ENCODE measurements around the gene CENPO.
"Not testable (repeated sequence)": the region's sequence is repeated elsewhere in the genome, so short reads cannot be mapped to it uniquely, and the experiment has no call there.

CENPO gene

GRCh38 chr2:24771061-24771460 is 22.2 kb upstream of the CENPO start:
- no peaks in the 10 kb centered on the region for H3K4me1 ChIP-seq (ENCODE audit: insufficient read depth, low read length)
- H3K9me3 ChIP-seq (ENCODE audit: control insufficient read depth, insufficient read depth, low read length): no peaks in the 10 kb centered on the region
- no peak overlapping the region for H3K9ac ChIP-seq (ENCODE audit: low read depth, low read length)
- H3K36me3 ChIP-seq (ENCODE audit: insufficient read depth, low read length): no peaks in the 10 kb centered on the region

- Histone ChIP-seq H3K9me3 (ENCODE audit: control insufficient read depth, insufficient read depth, low read length) (no peaks in the 10 kb centered on the region), H3K4me1 (ENCODE audit: insufficient read depth, low read length) (no peaks in the 10 kb centered on the region), H3K9ac (ENCODE audit: low read depth, low read length) (no peak overlapping the region), H3K36me3 (ENCODE audit: insufficient read depth, low read length) (no peaks in the 10 kb centered on the region)
Measured at GRCh38 chr2:24771764-24772586, 21.2 kb upstream of the CENPO start.

GRCh38 chr2:24774373-24774772 is 18.9 kb upstream of the CENPO start:
- Histone ChIP-seq H3K9me3 (ENCODE audit: control insufficient read depth, insufficient read depth, low read length) (no peaks in the 10 kb centered on the region), H3K36me3 (ENCODE audit: insufficient read depth, low read length) (no peaks in the 10 kb centered on the region), H3K4me1 (ENCODE audit: insufficient read depth, low read length) (peaks cover 13% of the 10 kb centered on the region; the same call in 1 of the 2 replicates), H3K9ac (ENCODE audit: low read depth, low read length) (no peak overlapping the region)

- Histone ChIP-seq H3K36me3 (ENCODE audit: insufficient read depth, low read length) (no peaks in the 10 kb centered on the region), H3K4me1 (ENCODE audit: insufficient read depth, low read length) (peaks cover 13% of the 10 kb centered on the region; the same call in 1 of the 2 replicates), H3K9ac (ENCODE audit: low read depth, low read length) (no peak overlapping the region), H3K9me3 (ENCODE audit: control insufficient read depth, insufficient read depth, low read length) (no peaks in the 10 kb centered on the region)
Measured at GRCh38 chr2:24779116-24779515, 14.1 kb upstream of the CENPO start.

DNA sequence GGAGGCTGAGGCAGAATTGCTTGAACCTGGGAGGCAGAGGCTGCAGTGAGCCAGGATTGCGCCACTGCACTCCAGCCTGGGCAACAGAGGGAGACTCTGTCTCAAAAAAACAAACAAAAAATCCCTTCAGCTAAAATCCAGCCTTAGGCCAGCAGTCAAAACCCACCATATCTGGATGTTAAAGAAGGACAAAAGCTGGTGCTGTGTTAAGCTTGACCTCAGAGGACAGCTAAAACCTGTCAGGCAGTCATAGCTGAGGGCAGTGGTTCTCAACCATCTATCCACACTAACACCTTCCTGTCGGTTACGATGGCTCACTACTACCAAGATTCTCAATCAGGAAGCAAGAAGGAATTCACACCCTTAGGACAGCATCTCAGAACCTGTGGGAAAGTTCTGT is 9.6 kb upstream of the CENPO start:
- H3K4me1 ChIP-seq (ENCODE audit: insufficient read depth, low read length): peaks cover 6% of the 10 kb centered on the region; the same call in 1 of the 2 replicates
- H3K9ac ChIP-seq (ENCODE audit: low read depth, low read length): no peak overlapping the region
- no peaks in the 10 kb centered on the region for H3K36me3 ChIP-seq (ENCODE audit: insufficient read depth, low read length)
- no peaks in the 10 kb centered on the region for H3K9me3 ChIP-seq (ENCODE audit: control insufficient read depth, insufficient read depth, low read length)

DNA sequence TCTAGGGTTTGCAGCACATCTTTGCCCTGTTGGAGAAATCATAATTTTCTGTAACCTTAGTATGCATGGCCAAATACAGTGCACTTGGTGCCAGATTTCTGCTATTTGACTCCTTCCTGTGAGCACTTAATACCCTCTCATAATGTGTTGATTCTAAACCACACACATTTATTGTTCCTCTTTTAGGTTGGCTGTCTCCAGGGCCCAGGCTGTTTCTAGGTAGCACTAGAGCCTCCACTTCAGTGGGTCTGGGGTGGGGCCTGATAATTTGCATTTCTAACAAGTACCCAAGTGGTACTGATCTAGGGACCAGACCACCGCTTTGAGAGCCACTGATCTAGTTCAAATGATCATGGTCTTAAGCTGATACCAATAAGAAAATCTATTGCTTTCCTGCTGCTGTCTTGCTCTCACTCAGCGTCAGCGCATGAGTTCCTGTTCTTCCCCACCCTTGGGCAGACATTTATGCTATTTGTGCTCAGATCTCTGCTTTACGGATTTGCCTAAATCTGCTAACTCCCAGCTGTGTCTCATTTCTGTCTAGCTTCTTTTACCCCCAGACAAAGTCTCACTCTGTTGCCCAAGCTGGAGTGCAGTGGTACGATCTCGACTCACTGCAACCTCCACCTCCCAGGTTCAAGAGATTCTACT is 7.4 kb upstream of the CENPO start:
- Histone ChIP-seq H3K36me3 (ENCODE audit: insufficient read depth, low read length) (no peaks in the 10 kb centered on the region), H3K9me3 (ENCODE audit: control insufficient read depth, insufficient read depth, low read length) (no peaks in the 10 kb centered on the region), H3K4me1 (ENCODE audit: insufficient read depth, low read length) (peaks cover 7% of the 10 kb centered on the region; the same call in 1 of the 2 replicates), H3K9ac (ENCODE audit: low read depth, low read length) (no peak overlapping the region)

- no peak overlapping the region for H3K9ac ChIP-seq (ENCODE audit: low read depth, low read length)
- H3K9me3 ChIP-seq (ENCODE audit: control insufficient read depth, insufficient read depth, low read length): no peaks in the 10 kb centered on the region
- peaks cover 17% of the 10 kb centered on the region for H3K4me1 ChIP-seq (ENCODE audit: insufficient read depth, low read length)
- H3K36me3 ChIP-seq (ENCODE audit: insufficient read depth, low read length): no peaks in the 10 kb centered on the region
Measured at GRCh38 chr2:24787532-24787931, 5.7 kb upstream of the CENPO start.

GRCh38 chr2:24788816-24789215 is 4.4 kb upstream of the CENPO start:
- no peaks in the 10 kb centered on the region for H3K9me3 ChIP-seq (ENCODE audit: control insufficient read depth, insufficient read depth, low read length)
- no peak overlapping the region for H3K9ac ChIP-seq (ENCODE audit: low read depth, low read length)
- H3K36me3 ChIP-seq (ENCODE audit: insufficient read depth, low read length): no peaks in the 10 kb centered on the region
- H3K4me1 ChIP-seq (ENCODE audit: insufficient read depth, low read length): peaks cover 17% of the 10 kb centered on the region

- peaks cover 3% of the 10 kb centered on the region; the same call in 1 of the 2 replicates for H3K36me3 ChIP-seq (ENCODE audit: insufficient read depth, low read length)
- no peaks in the 10 kb centered on the region for H3K9me3 ChIP-seq (ENCODE audit: control insufficient read depth, insufficient read depth, low read length)
- peaks cover 17% of the 10 kb centered on the region for H3K4me1 ChIP-seq (ENCODE audit: insufficient read depth, low read length)
- H3K9ac ChIP-seq (ENCODE audit: low read depth, low read length): 0 out of 2 replicates have a peak overlapping the region, but pooled peaks have one; percentile 82
Measured at GRCh38 chr2:24791452-24791851, 1.8 kb upstream of the CENPO start.

DNA sequence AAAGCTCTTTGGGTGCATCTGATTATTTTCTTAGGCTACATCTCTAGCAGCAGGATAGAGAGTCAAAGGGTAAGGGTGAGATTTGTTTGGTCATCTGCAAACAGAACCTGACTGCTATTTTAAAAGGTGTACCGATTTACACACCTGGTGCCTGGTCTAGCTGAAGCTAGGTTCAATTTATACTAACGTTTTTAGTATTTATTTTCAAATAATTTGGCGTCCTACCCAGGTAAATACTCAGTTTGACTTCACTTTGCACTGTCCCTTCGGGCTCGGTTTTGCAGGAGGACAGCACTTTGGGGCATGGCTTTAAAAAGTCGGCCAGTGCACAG is 717 bp upstream of the CENPO start:
- H3K9me3 ChIP-seq (ENCODE audit: control insufficient read depth, insufficient read depth, low read length): no peaks in the 10 kb centered on the region
- peaks cover 17% of the 10 kb centered on the region for H3K4me1 ChIP-seq (ENCODE audit: insufficient read depth, low read length)
- H3K9ac ChIP-seq (ENCODE audit: low read depth, low read length): peak overlapping the region; percentile 82
- H3K36me3 ChIP-seq (ENCODE audit: insufficient read depth, low read length): peaks cover 12% of the 10 kb centered on the region

DNA sequence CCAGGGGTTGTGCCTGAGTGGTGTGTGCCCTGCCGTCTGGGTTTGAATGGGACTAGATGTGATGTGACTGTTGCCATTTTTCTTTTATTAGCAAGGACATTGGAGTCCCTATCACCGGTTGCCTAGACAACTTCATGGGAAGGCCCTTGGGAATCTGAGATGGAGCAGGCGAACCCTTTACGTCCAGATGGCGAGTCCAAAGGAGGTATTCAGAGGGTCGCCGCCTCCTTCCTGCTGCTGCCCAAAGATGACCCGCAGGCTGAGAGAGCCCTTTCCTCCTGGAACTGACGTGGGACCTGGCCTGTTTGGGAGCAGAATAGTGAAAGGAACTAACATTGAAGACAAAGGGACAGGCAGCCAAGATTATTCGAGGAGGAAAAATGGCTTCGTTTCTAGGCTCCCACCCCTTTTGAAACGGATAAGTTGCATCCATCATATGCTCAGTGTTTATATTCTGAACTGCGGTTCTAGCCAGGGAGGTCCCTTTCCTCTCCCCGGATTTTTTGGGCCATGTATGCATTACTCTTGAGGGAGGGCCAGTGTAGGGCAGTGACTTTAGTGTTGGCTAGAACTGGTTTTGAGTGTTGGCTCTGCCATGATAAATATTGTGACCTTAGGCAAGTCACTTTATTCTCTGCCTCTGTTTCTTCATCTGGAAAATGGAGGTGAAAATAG is 673 bp downstream of the CENPO start:
- Histone ChIP-seq H3K9ac (ENCODE audit: low read depth, low read length) (peak overlapping the region; percentile 82), H3K9me3 (ENCODE audit: control insufficient read depth, insufficient read depth, low read length) (no peaks in the 10 kb centered on the region), H3K36me3 (ENCODE audit: insufficient read depth, low read length) (peaks cover 17% of the 10 kb centered on the region), H3K4me1 (ENCODE audit: insufficient read depth, low read length) (peaks cover 17% of the 10 kb centered on the region)

GRCh38 chr2:24797644-24798043 is 4.4 kb downstream of the CENPO start:
- Histone ChIP-seq H3K36me3 (ENCODE audit: insufficient read depth, low read length) (peaks cover 25% of the 10 kb centered on the region), H3K9me3 (ENCODE audit: control insufficient read depth, insufficient read depth, low read length) (no peaks in the 10 kb centered on the region; the same call in 1 of the 2 replicates), H3K4me1 (ENCODE audit: insufficient read depth, low read length) (no peaks in the 10 kb centered on the region; the same call in 1 of the 2 replicates), H3K9ac (ENCODE audit: low read depth, low read length) (no peak overlapping the region)

DNA sequence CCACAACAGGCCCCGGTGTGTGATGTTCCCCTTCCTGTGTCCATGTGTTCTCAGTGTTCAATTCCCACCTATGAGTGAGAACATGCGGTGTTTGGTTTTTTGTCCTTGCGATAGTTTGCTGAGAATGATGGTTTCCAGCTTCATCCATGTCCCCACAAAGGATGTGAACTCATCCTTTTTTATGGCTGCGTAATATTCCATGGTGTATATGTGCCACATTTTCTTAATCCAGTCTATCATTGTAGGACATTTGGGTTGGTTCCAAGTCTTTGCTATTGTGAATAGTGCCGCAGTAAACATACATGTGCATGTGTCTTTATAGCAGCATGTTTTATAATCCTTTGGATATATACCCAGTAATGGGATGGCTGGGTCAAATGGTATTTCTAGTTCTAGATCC is 7.3 kb downstream of the CENPO start:
- not testable (repeated sequence) for H3K9me3 ChIP-seq (ENCODE audit: control insufficient read depth, insufficient read depth, low read length); H3K4me1 ChIP-seq (ENCODE audit: insufficient read depth, low read length); H3K9ac ChIP-seq (ENCODE audit: low read depth, low read length)
- peaks cover 26% of the 10 kb centered on the region for H3K36me3 ChIP-seq (ENCODE audit: insufficient read depth, low read length)

DNA sequence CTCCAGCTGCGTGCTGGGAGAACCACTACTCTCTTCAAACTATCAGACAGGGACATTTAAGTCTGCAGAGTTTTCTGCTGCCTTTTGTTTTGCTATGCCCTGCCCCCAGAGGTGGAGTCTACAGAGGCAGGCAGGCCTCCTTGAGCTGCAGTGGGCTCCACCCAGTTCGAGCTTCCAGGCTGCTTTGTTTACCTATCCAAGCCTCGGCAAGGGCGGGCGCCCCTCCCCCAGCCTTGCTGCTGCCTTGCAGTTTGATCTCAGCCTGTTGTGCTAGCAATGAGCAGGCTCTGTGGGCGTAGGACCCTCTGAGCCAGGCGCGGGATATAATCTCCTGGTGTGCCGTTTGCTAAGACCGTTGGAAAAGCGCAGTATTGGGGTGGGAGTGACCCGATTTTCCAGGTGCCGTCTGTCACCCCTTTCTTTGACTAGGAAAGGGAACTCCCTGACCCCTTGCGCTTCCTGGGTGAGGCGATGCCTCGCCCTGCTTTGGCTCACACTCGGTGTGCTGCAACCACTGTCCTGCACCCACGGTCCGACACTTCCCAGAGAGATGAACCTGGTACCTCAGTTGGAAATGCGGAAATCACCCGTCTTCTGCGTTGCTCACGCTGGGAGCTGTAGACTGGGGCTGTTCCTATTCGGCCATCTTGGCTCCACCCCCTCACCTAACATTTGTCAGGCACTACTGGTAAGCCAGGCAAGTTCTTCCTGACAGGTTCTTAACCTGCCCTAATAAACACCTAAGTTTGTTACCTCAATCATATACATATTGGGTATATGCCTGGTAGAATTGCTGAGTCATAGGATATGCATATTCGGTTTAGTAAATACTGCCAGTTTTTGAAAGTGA is 12.8 kb downstream of the CENPO start:
- H3K36me3 ChIP-seq (ENCODE audit: insufficient read depth, low read length): peaks cover 10% of the 10 kb centered on the region
- H3K4me1 ChIP-seq (ENCODE audit: insufficient read depth, low read length); H3K9me3 ChIP-seq (ENCODE audit: control insufficient read depth, insufficient read depth, low read length); H3K9ac ChIP-seq (ENCODE audit: low read depth, low read length): not testable (repeated sequence)

Measured in ES-I3 (cell line).